Measurements from ENCODE around the gene TBX4.
A peak's percentile ranks its signal among the peaks of the same experiment; 100 is the strongest.

TBX4 gene

GRCh38 chr17:61412860-61413660 is 39.2 kb upstream of the TBX4 start:
- no peak for DNase-seq (ENCODE audit: extremely low read depth in 1 of 2, low read depth in 1 of 2)

- DNase-seq (ENCODE audit: extremely low read depth in 1 of 2, low read depth in 1 of 2) = no peak
These were observed 38.5 kb upstream of the TBX4 start for GRCh38 chr17:61413661-61414126.

- no peak for DNase-seq (ENCODE audit: extremely low read depth in 1 of 2, low read depth in 1 of 2)
These were observed 37.9 kb upstream of the TBX4 start for GRCh38 chr17:61414141-61414935.

GRCh38 chr17:61414936-61415251 is 37.3 kb upstream of the TBX4 start:
- DNase-seq (ENCODE audit: extremely low read depth in 1 of 2, low read depth in 1 of 2) = no peak

- no peak for DNase-seq (ENCODE audit: extremely low read depth in 1 of 2, low read depth in 1 of 2)
These were observed 36.6 kb upstream of the TBX4 start for GRCh38 chr17:61415374-61416210.

GRCh38 chr17:61416211-61416539 is 36.0 kb upstream of the TBX4 start:
- DNase-seq (ENCODE audit: extremely low read depth in 1 of 2, low read depth in 1 of 2) = no peak

- DNase-seq (ENCODE audit: extremely low read depth in 1 of 2, low read depth in 1 of 2) = peak in 1 of 2 donors; percentile 50
These were observed 35.5 kb upstream of the TBX4 start for GRCh38 chr17:61416540-61417363.

GRCh38 chr17:61418449-61418848 is 33.8 kb upstream of the TBX4 start:
- DNase-seq (ENCODE audit: extremely low read depth in 1 of 2, low read depth in 1 of 2) = no peak

- no peak for DNase-seq (ENCODE audit: extremely low read depth in 1 of 2, low read depth in 1 of 2)
These were observed 32.7 kb upstream of the TBX4 start for GRCh38 chr17:61419496-61420046.

- no peak for DNase-seq (ENCODE audit: extremely low read depth in 1 of 2, low read depth in 1 of 2)
These were observed 32.2 kb upstream of the TBX4 start for GRCh38 chr17:61420052-61420451.

GRCh38 chr17:61420745-61421398 is 31.4 kb upstream of the TBX4 start:
- DNase-seq (ENCODE audit: extremely low read depth in 1 of 2, low read depth in 1 of 2) = no peak

GRCh38 chr17:61421460-61421859 is 30.8 kb upstream of the TBX4 start:
- no peak for DNase-seq (ENCODE audit: extremely low read depth in 1 of 2, low read depth in 1 of 2)

GRCh38 chr17:61422116-61422799 is 30.0 kb upstream of the TBX4 start:
- no peak for DNase-seq (ENCODE audit: extremely low read depth in 1 of 2, low read depth in 1 of 2)

- no peak for DNase-seq (ENCODE audit: extremely low read depth in 1 of 2, low read depth in 1 of 2)
These were observed 29.4 kb upstream of the TBX4 start for GRCh38 chr17:61422869-61423268.

- no peak for DNase-seq (ENCODE audit: extremely low read depth in 1 of 2, low read depth in 1 of 2)
These were observed 28.1 kb upstream of the TBX4 start for GRCh38 chr17:61423967-61424649.

- DNase-seq (ENCODE audit: extremely low read depth in 1 of 2, low read depth in 1 of 2) = no peak
These were observed 26.3 kb upstream of the TBX4 start for GRCh38 chr17:61425682-61426481.

GRCh38 chr17:61426482-61427304 is 25.5 kb upstream of the TBX4 start:
- DNase-seq (ENCODE audit: extremely low read depth in 1 of 2, low read depth in 1 of 2) = no peak

All from stimulated activated CD8-positive, alpha-beta memory T cell treated with anti-CD3 and anti-CD28 coated beads, Interleukin-7, amount 100 ng/mL, for 48 hours (primary cell).